GM19099 (cell line): ENCODE results near the gene ZNF235.
A peak's percentile ranks its signal among the peaks of the same experiment; 100 is the strongest.

Experiments
- POLR2A ChIP-seq: IDR thresholded peaks from 3 replicates; pipeline ENCODE4 v1.6.1; 2011; ENCODE audit warnings: low read depth; ENCODE audit not compliant: insufficient read length; ENCODE audit errors: extremely low read depth

Gene ZNF235

DNA sequence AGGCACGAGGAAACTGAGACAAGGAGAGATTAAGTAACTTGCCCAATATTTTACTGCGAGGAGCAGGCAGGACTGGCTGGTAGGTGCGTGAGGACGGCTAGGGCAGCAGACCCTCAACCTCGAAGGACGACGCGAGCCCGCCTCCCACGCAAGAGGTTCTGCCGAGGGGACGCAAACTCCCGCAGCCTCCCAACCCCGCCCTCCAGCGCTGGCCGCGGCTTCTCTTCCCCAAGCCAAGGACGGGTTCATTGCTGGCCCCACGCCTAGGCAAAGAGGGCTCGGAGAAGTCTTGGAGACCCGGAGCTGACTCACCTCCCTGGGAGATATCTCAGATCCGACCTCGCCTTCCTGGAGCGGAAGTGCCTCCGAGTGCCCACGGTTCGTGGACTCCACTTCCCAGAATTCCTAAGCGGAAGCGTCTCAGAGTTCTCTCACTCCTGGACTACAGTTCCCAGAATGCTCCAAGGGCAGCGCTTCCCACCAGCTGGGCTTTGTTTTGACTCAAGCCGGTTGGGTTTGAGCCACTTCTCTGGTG lies at the start of gene ZNF235:
ZNF235 (minus strand) TSS at position 367 of the 535 bp plus-strand sequence. CDS start 1,621 bp downstream, outside the sequence.
- peak; percentile 77 for TF ChIP-seq POLR2A

GRCh38 chr19:44346556-44346955 lies 41.7 kb upstream of the ZNF235 start:
- no peak for TF ChIP-seq POLR2A

DNA sequence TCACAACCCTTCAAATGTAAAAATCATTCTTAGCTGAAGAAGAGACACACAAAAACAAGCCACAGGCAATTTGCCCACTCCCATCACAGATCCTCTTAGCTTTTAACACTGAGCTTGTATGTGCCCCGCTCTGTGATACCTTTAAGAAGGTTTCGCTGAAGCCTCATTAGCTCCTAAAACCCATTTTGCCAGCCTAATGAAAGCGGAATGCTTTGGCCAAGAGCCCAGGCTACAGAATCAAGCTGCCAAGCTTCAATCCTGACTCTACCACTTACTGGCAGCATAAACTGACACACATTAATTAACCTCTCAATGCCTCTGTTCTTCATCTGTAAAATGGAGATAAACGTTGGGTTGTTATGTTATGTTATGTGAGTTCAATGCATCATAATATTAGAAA lies 41.1 kb upstream of the ZNF235 start:
- TF ChIP-seq POLR2A, result no peak

- TF ChIP-seq POLR2A, result no peak
Observed at GRCh38 chr19:44344255-44344654, 39.4 kb upstream of the ZNF235 start.

GRCh38 chr19:44341794-44342193 lies 37.0 kb upstream of the ZNF235 start:
- no peak for TF ChIP-seq POLR2A

DNA sequence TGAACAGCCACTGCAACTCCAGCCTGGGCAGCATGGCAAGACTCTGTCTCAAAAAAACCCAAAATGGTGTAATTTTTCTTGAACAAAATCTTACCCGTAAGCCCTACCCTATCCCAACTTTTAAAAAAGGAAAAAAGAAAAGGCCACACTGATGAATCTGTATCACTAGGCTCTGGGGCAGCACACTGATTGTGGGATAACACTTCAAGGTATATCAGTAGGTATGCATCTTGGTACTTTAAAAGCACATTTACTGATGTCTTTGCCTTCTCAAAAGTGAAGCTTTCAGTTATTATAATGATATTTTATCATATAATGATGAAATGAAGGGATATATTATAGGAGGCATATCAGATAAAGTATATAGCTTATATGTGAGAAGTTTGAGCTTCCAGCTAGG lies 27.3 kb upstream of the ZNF235 start:
- no peak for TF ChIP-seq POLR2A

GRCh38 chr19:44315883-44316282 lies 11.1 kb upstream of the ZNF235 start:
- no peak for TF ChIP-seq POLR2A

DNA sequence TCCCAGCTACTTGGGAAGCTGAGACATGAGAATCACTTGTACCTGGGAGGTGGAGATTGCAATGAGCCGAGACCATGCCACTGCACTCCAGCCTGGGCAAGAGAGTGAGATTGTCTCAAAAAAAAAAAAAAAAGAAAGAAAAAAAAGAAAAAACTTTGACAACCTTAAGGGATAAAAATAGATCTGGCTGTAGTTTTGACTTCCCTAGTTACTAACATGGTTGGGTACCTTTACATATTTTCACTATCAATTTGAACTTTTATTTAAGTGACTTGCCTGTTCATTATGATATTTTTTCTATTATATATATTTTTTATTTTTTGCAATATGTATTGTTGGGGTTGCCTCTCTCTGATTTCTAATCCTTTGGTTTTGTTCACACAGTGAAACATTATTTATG lies 8.4 kb upstream of the ZNF235 start:
- TF ChIP-seq POLR2A, result no peak

DNA sequence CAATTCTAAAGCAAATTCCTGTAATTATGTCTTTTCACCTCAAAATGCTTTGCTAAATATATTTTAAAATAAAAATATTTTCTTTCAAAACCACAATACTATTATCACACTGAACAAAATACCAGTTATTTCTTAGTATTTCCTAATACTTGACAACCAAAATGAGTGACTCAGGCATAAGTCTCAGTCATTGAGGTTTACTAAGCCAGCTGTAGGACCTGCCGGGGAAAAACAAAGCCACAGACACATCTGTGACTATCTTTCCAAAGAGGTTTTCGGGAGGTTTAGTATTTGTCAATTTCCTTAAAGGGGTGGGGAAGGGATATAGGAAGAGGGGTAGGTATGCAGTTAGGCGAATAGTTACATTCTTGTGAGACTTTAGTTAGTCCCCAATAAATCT lies 3.2 kb upstream of the ZNF235 start:
- no peak for TF ChIP-seq POLR2A

DNA sequence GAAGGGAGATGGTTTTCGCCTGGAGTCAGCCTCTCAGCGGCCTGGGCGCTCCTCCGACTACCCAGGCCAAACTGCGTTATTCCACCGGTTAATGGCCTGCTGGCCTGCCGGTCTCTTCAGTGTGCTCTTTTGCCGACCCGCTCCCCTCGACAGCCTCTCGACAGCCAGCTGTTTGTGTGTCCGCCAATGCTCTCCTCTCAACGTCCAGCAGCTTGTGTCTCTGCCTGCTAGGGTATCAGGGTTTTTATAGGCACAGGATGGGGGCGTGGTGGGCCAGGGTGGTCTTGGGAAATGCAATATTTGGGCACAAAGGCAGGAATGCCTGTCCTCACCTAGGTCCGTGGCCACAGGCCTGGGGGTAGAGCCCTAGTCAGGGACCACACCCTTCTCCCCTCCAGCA lies 1.5 kb upstream of the ZNF235 start:
- TF ChIP-seq POLR2A, result no peak

GRCh38 chr19:44305457-44305856 lies 632 bp upstream of the ZNF235 start:
- TF ChIP-seq POLR2A, result no peak

DNA sequence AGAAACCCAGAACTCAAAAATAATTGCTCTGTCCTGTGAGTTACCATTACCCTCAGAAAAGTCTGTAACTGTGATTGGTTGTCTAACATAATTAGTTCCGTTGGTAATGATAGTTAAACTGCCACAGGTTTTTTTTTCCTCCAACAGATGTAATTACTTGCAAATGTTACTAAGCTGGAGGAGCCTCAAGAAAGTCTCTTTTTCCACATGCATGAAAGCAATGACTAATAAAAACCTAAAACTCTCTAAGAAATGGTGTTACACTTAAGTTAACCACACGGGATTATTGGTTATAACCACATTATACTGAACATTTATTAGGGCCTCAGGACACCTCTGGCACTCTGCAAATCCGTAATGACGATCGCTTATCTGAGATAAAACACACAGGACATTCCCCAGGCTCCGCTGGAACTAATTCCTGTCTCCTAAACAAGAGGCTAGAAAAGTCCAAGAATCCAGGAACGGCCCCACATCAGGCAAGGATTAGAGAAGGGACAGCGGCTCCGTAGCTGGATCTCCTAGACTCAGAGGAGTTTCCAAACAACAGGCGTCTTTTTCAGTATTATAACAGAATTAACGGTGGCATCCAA lies 753 bp downstream of the ZNF235 start:
- no peak for TF ChIP-seq POLR2A

DNA sequence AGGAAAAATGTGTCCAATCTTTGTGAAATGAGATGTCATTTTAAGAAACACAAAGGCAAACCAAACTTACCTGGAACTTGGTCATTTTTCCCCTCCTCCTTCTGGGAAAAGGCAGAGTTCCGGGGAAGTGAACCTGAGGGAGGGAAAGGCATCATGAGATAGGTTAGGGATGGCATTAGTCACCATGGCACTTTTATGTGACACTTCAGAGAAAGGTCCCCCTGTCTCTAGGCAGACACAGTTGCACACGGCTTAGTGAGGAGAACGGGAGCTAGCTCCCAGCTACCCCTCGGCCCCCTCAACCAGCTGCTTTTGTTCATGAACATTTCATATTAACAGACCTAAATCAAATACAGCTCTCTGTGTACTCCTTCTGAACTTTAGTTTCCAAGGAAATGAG lies 1.5 kb downstream of the ZNF235 start:
- no peak for TF ChIP-seq POLR2A

GRCh38 chr19:44284968-44285367 lies 19.9 kb downstream of the ZNF235 start:
- no peak for TF ChIP-seq POLR2A

- no peak for TF ChIP-seq POLR2A
Observed at GRCh38 chr19:44282846-44283245, 22.0 kb downstream of the ZNF235 start.

GRCh38 chr19:44280916-44281315 lies 23.9 kb downstream of the ZNF235 start:
- no peak for TF ChIP-seq POLR2A

DNA sequence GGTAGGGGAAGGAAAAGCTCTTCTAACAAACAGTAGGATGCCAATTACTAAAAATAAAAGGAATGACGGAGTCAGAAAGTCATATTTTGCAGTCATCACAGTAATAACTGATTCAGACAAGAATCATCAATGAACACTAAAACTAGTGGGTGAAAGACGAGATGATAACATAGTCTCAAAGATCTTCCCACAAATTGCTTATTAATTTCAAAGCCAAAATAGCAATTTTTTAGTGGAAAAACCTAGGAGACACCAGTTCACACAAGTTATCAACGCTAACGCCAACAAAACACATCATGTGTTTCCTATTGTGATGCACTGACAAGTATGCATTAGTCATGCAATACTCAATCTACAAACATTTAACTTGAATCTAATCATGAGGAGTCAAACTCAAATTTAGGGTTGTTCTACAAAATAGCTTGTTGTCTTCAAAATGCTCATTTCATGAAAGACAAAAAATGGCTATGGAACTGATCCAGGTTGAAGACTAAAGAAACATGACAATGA lies 26.6 kb downstream of the ZNF235 start:
- no peak for TF ChIP-seq POLR2A
